Measurements from ENCODE around the gene HSPA12B.

The HSPA12B gene

DNA sequence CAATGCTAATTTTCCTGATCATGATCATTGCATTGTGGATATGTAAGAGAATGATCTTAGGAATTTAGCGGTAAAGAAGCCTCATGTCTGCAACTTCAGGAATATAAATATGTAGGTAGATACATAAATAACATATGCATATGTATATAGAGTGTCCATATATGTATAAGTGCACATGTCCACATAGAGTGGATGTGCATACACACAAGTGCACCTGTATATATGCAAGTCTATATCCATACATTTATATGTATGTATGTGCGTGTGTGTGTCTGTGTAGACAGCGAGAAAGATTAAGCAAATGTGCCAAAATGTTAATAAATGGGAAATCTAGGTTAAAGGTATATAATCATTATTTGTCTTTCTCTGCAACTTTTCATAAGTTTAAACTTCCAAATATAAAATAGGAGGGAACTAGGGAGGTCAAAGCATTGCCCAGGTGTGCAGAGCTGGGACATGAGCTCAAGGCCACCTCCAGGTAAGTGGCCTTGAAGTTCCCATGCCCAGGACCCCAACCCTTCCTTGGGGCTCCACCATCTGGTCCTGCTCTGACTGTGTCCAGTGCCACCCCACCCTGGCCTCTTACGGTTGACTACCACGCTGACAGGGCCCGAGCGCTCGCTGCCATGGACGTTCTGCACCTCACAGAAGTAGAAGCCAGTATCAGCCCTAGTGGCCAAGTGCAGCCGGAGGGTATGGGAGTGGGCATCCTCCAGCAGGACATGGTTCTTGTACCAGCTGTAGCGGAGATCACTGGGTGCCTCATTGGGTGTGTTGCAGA, 29.7 kb upstream of the HSPA12B start:
- no peak for DNase-seq (ENCODE audit: low read depth in 2 of 2)

DNA sequence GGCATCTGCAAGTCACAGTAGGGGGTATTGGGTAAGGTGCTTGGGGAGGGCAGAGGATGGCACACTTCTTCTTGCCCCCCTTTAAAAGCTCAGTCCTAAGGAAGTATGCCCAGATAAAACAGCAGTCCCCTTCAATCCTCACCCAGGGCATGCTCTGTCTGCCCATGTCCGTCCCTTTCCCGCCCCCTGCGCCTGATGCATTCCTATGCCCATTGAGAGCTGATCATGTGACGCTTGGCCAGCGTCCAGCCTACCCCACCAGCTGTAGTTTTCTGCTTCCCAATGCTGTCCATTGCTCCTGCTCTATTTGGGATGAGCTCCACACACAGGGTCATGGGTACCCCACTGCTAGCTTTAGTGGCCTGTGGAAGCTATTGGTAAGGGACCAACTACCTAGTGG, 28.4 kb upstream of the HSPA12B start:
- DNase-seq (ENCODE audit: low read depth in 2 of 2), result no peak

DNA sequence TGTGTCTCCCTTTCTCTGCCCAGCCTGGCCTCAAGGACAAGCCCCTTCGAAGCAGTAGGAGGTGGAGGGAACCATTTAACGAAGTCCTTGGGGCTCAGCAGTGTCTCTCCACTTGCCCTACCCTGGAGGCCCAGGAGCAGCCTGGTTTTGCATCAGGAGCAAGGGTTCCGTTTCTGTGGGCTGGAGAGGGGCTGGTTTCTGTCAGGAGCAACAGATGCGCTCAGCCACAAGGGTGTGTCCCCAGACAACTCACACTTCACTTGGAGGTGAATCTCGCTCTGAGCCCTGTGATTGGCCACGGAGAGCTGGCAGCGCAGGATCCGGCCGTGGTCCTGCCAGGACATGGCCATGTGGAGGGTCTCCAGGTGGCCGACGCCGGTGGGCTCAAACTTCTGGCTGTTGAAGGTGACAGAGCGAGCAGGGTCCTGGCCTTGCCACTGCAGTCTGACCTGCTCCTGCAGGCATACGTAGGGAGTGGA, 27.0 kb upstream of the HSPA12B start:
- DNase-seq (ENCODE audit: low read depth in 2 of 2), result no peak

DNA sequence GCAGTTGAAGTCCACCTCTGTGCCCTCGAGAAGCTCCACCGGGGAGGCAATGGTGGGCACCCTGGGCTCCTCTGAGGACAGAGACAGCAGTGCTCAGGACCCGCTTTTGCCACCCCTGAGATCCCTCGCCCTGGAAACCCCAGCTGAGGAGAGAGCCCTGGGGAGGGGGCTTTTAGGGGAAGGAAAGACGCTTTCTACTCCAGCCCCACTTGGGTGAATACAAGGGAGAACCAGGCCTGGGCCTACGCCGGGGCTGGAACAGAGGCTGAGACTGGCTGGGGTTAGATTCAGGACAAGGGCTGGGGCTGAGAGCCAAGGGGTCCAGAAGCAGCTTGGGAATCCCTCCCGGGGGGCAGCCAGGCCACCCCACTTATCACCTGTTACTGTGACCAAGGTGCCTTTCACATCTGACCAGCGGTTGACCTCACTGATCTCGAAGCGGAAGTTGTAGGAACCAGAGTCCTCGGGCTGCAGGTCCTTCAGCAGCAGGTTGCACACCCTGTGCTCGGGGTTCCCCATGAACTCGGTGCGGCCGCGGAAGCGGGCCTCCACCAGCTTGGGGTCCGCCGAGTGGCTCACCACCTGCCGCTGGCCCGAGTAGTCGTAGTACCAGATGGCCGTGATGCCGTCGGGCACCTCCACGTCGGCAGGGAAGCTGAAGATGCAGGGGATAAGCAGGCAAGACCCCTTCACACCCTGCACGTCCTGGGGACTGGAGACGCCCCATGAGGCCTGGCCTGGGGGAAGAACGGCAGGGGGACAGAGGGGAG, 26.3 kb upstream of the HSPA12B start:
- no peak for DNase-seq (ENCODE audit: low read depth in 2 of 2)

DNA sequence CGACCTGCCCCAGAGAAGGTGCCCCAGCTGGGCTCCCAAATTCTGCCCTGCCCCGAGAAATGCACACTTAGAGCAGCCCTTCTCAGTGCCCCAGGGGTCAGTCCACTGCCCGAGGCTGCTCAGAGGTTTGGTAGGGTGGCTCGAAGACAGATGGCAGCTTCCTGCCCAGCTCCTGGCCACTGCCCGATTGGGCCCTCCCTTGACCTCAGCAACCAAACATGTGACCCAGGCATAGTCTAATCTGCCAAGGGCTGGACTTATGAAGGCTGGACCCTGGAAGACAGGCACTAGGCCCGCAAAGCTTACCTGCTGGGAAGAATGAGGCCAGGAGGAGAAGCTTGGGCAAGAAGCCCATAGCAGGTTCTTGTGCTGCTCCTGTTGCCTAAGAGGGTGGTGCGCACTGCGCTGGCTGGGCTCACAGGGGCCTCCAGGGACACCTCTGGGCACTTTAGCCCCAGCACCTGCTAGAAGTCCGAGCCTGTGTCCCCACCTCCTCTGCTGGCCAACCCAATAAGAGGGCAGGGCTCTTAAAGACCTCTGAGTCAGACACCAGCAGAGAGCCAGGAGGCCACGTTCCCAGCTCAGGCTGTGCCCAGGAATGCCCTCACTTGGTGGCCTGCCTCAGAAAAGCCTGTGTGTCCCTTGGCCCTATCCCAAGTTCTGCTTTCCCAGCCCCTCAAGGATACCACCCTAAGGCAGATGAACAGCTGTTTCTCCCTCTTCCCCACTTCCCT, 25.5 kb upstream of the HSPA12B start:
- DNase-seq (ENCODE audit: low read depth in 2 of 2), result no peak

DNA sequence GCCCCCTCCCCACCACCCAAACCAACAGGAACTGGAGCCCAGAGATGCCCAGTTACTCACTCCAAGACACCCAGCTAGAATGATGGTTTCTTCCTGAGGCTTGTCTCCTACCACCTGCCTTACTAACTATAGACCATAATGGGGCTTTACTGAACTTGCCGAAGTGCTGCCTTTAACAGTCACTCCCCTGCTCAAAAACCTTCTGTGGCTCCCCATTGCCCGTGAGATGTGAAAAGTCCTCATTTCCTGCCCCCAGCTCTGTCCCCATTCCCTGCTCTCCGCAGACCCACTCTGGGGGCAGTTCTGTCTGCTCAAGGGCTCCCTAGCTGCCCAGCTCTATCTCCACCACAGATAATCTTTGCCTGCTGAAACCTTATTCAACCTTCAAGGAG, 25.0 kb upstream of the HSPA12B start:
- DNase-seq (ENCODE audit: low read depth in 2 of 2), result no peak

DNA sequence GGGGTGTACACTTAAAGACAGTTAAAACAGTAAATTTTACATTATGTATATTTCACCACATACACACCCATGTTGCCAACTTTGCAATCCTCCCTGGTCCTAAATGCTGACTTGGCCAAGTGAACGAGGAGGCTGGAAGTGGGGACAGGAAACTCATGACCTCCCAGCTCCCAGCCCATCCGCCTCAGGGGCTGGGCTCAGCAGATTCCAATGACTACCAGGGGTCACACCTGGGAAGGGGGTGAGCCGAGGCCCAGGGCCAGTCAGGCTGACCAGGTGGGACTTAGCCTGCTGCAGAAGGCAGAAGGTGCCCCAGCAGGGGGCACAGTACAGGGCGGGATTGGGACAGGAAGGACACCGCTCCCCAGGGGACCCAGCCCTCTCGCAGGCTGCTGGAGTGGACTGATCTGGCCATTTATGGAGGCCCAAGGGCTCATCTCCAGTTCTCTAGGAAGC, 22.4 kb upstream of the HSPA12B start:
- DNase-seq (ENCODE audit: low read depth in 2 of 2), result no peak

DNA sequence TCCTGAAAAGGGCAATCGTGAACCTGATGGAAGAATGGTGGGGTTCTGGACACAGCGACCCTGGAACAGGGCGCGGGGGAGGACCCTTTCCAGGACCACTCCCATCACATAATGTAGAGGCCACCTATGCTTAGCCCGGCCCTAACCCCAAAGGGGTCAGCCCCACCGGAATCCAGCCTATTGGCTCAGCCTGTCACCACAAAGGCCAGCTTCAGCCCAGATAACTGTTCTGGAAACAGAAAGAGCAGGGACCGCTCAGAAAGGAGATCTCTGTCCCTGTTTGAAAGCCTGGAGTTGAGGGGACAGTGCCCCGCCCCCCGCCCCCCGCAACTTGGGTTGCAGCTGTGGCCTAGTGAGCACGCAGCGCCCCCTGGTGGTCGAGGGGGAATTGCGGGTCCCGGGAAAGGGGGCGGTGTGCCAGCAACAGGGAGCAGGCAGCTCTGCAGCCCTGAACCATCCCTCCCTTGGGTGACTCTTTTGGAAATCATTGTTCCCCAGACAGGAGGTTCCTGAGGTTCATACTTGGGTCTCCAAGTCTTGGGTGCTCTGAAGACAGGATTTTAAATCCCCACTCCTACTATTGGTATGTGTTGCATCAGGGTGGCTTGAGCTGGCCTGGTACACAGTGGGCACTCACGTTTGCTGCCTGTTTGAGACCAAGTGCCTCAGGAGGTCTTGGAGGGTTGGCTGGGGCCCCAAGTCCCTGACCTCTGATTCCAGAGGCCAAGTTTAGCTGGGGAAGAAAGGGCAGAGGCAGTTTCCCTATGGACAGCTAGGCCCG, 21.6 kb upstream of the HSPA12B start:
- DNase-seq (ENCODE audit: low read depth in 2 of 2), result peak; percentile 18 to 24

DNA sequence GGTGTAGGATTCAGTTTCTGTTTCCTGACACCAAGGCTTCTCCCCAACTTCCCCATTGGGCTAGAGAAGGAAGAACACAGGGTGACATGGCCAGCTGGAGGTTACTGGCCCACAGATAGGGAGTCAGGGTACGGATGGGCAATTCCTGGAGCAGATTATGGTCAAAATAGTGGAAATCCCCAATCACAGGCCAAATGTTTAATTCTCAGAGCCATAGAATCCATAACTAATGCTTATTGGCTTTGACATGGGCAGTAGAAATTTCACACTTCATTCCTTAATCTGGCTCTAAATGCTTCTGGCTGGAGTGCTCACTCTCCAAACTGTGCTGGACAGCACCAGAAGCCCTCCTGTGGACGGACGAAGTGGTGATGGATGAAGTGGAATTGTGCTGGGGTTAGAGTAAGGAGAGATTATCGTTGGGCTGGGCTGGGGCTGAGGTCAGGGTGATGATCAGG, 21.0 kb upstream of the HSPA12B start:
- no peak for DNase-seq (ENCODE audit: low read depth in 2 of 2)

DNA sequence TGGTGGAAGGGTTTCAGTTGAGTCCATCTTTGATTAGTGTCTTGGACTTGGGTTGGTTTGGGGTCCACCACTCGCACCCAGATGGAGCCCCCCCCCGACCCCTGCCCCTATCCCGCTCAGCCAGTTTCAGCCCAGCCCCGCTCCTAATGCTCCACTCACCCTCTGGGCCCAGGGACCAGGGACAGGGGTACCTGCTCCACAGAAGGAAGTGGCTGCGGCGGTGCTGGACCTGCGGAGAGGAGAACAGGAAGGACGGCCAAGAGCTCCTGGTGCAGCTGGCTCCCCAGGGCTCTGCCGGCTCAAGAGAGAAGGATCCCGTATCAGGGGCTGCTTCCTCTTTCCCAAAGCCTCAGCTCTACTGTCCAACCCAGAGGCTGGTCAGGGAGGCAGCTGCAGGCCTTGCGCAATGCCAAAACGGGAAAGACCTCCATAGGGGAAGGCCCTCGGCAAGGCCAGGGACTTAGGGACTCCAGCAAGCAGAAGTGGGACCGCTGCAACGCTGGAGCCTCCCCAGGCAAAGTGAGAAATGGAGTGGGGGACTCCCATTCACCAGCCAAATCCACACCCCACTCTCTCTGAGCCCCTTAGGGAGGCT, 20.1 kb upstream of the HSPA12B start, which contains the start of gene SIGLEC1:
Gene SIGLEC1, minus strand, starts transcription at position 322 of the 595 bp plus-strand sequence. CDS start 5,472 bp downstream, outside the sequence.
- DNase-seq (ENCODE audit: low read depth in 2 of 2), result no peak

DNA sequence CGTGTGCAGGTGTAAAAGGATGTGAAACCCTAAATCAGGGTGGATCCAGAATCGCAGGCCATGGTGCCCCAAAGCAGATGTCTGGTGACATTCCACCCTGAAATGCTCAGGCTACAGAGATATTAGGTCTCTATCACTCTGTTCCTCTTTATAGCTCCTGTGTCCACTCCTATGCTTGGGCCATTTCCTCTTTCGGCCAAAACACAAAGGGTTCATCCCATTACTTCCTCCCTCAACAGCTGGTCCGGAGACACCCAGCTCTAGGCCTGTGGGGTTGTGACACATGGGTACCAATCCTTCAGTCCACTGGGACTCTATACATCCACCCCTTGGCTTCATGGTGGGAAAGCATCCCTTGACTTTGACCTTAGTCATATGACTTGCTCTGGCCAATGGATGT, 18.4 kb upstream of the HSPA12B start:
- DNase-seq (ENCODE audit: low read depth in 2 of 2), result no peak

DNA sequence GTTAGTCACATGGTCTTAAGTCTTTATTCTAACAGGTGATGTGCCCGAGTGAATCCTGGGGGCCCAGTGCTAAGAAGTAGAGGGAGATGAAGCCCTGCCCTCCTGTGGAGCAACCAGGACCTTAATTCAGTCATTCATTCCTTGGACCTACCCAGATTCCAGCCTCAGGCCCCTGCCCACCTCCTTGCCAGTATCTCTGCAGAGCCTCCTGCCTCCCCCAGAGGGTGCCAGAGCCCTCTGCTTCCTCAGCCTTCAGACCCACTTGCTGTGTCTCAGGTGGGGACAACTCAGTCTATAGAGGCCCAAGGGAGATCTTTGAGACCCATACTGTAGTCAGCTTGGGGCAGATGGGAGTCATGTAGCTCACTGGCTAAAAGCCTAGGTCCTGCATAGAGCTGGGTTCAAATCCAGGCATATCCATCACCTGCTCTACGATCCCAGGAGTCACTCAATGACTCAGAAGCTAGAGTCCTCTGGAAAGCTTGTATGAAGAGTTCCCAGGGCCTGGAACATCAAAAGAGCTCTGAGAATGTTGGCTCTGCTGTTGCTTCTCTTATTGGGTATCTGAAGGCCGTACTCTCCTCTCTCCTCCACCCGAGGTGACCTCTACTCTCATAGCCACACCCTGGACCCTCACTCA, 16.2 kb upstream of the HSPA12B start:
- peak; percentile 24 to 26 for DNase-seq (ENCODE audit: low read depth in 2 of 2)

DNA sequence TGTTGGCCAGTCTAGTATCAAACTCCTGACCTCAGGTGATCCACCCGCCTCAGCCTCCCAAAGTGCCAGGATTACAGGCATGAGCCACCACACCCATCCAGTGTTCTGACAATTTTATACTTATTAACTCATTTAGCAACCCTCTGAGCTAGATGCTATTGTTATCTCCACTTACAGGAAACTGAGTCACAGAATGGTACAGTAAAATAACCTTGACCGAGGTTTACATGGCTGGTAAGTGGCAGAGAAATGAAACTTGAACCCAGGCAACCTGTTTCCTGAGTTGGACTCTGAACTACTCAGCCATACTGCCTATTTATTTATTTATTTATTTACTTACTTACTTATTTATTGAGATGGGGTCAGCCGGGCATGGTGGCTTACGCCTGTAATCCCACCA, 13.4 kb upstream of the HSPA12B start:
- no peak for DNase-seq (ENCODE audit: low read depth in 2 of 2)

DNA sequence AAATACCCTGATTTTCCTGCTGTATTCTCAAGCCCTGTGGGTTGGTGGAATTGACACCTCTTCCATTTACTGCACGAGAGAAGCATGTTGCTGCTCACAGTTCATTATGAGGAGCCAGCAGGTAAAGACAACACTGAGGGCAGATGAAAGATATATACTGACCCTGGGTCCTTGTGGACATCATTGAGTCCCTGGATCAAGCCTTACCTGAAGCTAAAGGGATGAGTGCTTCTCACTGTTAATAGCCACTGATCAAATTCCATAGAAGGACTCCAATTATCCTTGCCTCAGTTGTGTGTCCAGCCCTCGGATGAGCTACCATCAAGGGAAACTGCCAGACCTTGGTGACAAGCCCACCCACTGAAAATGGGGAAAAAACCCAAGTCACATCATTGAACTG, 12.4 kb upstream of the HSPA12B start:
- DNase-seq (ENCODE audit: low read depth in 2 of 2), result no peak

DNA sequence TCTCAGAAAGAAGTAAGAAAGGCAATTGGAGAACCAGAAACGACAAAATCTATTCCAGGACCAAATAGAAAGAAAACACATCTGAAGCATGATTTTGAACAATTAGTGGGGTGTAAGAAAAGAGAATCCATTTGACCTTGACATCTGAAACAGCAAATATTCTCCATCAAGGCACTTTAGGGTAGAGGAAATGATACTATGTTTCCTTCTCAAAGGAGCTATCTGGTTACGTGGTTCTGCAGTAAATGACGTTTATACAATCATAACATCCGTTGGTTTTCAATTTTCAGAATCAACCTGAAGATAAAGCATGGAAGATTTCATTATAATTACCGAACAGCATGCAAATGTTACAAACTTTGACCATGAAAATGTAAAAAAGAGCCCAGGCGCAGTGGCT, 11.9 kb upstream of the HSPA12B start:
- no peak for DNase-seq (ENCODE audit: low read depth in 2 of 2)

DNA sequence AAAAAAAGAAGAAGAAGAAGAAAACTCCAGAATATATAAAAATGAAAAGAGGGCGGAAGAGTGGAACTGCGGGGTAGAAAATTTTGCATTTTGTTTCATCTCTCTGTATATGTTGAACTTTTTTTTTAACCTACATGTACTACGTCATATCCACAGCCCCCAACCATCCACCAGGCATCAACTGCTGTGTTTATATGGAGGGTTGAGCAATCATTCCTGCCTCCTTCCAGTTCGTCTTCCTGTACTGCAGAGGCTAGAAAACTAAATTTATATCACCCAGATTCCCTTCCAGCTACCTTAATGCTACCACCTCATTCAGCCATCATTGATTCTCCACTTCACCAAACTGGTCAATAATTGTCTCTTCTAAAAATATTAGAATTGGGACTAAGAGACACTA, 10.6 kb upstream of the HSPA12B start:
- DNase-seq (ENCODE audit: low read depth in 2 of 2), result no peak

DNA sequence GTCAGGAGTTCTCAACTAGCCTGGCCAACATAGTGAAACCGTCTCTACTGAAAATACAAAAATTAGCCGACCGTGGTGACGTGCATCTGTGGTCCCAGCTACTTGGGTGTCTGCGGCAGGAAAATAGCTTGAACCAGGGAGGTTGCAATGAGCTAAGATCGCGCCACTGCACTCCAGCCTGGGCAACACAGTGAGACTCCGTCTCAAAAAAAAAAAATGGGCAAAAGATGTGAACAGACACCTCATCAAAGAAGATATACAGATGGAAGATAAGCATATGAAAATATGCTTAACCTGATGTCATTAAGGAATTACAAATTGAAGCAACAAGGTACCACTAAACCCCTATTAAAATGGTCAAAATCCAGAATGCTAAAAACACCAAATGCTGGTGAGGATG, 9.2 kb upstream of the HSPA12B start:
- no peak for DNase-seq (ENCODE audit: low read depth in 2 of 2)

DNA sequence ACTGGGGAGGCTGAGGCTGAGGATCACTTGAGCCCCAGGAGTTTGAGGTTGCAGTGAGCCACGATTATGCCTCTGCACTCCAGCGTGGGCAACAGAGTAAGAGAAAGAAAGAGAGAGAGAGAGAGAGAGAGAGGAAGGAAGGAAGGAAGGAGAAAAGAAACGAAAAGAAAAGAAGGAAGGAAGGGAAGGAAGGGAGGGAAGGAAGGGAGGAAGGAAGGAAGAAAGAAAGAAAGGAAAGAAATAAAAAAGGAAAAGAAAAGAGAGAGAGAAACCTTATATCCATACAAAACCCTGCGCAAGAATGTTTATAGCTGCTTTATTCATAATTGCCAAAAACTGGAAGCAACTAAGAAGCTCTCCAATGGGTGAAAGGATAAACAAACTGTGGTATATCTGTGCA, 8.1 kb upstream of the HSPA12B start:
- DNase-seq (ENCODE audit: low read depth in 2 of 2), result no peak

DNA sequence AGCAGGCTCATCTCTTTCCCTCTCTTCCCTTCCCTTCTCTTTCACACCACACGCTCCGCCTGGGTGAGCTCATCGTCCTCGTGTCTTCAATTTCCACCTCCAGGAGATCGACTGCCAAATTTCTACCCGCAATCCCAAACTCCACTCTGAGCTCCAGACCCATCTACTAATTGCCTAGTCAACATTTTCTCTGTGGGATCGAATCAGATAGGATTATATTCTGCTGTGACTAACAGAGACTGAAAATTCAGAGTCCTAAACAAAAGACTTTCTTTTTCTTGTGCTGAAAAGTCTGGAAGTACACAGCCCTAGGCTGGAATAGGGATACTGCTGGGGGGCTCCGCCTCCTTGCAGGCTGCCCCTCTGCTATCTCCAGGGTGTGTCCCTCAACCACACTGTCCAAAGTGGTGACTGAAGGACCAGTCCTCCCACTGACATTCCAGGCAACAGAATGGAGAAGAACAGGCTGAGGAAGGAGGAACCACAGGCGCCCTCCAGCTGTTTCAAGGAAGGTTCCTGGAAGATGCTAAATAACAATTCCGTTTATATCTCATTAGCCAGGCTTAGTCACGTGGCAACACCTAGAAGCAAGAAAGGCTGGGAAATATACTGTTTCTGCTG, 5.0 kb upstream of the HSPA12B start:
- DNase-seq (ENCODE audit: low read depth in 2 of 2), result peak; percentile 18 to 29

DNA sequence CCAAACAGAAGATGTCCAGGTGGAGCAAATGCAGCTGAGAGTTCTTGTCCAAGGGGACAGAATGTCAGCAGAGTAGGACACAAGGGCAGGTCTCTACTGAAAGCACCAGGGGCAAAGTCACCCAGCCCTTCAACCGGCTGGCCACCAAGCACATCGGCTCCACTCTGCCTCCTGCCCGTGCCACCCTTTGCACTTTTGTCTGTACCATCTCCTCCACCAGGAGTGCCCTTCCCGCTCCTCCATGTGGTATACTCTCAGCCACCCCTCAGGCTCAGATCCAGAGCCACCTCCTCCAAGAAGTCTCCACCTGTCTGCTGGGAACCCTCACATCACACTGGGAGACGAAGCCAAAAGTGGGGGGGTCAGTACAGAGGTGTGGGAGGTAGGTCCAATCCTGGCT, 4.1 kb upstream of the HSPA12B start:
- no peak for DNase-seq (ENCODE audit: low read depth in 2 of 2)

Measured in fibroblast of skin of left quadriceps (primary cell).